HEK293 (cell line): ENCODE measurements around the gene IGDCC3.
A peak's percentile ranks its signal among the peaks of the same experiment; 100 is the strongest.

Source experiments
- CTCF ChIA-PET: fragments of 350-600 bp; formaldehyde crosslinking; extraction: SDS; loops from one replicate; lab custom pipeline; 2021; ENCODE audit warnings: antibody characterized with exemption; lab: Yijun Ruan, JAX
- POLR2A ChIA-PET: fragments of 300-600 bp; formaldehyde crosslinking; extraction: SDS; loops from one replicate; lab custom pipeline; 2020; ENCODE audit warnings: antibody characterized with exemption, inconsistent platforms; lab: Yijun Ruan, JAX
- H3K27ac ChIP-seq: fragments of 200-500 bp; sonication (Bioruptor generic); 2 replicates; pipeline ENCODE4 v1.5.1; 2014; ENCODE audit warnings: low read depth, low read length, control low read depth, inconsistent platforms; ENCODE audit errors: extremely low read depth
- H3K36me3 ChIP-seq, 2 experiments: fragments of 200-500 bp in 1 of 2; sonication (Bioruptor generic) in 1 of 2; 1 replicate in 1 of 2; 2 replicates in 1 of 2; pipeline ENCODE4 v1.5.1; 2014 to 2017; ENCODE audit warnings: inconsistent platforms in 2 of 2, low read length in 2 of 2; ENCODE audit not compliant: control insufficient read depth in 2 of 2, insufficient read depth in 1 of 2
- H3K4me1 ChIP-seq: fragments of 200-500 bp; sonication (Bioruptor generic); 2 replicates; pipeline ENCODE4 v1.5.1; 2014; ENCODE audit warnings: mild to moderate bottlenecking, low read length, inconsistent platforms; ENCODE audit not compliant: control insufficient read depth, insufficient read depth
- H3K4me3 ChIP-seq: 2 replicates; pipeline ENCODE4 v1.5.1; 2011; ENCODE audit warnings: low read depth, mild to moderate bottlenecking, control low read depth, low read length, moderate library complexity
- H3K9me3 ChIP-seq: fragments of 200-500 bp; sonication (Bioruptor generic); 2 replicates; pipeline ENCODE4 v1.5.1; 2014; ENCODE audit warnings: low read depth, low read length, inconsistent platforms; ENCODE audit not compliant: control insufficient read depth, insufficient read depth
- KLF1 ChIP-seq: fragments of 450-650 bp; formaldehyde crosslinking; IDR thresholded peaks from 2 replicates; pipeline ENCODE4 v1.5.1; 2016; ENCODE audit warnings: missing biosample characterization, missing genetic modification characterization
- PATZ1 ChIP-seq: fragments of 450-650 bp; formaldehyde crosslinking; IDR thresholded peaks from 2 replicates; pipeline ENCODE4 v1.5.1; 2016; ENCODE audit warnings: missing biosample characterization, missing genetic modification characterization
- ZFHX2 ChIP-seq: fragments of 450-650 bp; formaldehyde crosslinking; conservative IDR thresholded peaks from 2 replicates; pipeline ENCODE4 v1.5.1; 2016; ENCODE audit warnings: missing biosample characterization, missing genetic modification characterization
- ZFP41 ChIP-seq: fragments of 450-650 bp; formaldehyde crosslinking; IDR thresholded peaks from 2 replicates; pipeline ENCODE4 v1.5.1; 2016; ENCODE audit warnings: missing biosample characterization, missing genetic modification characterization, borderline replicate concordance
- ZNF112 ChIP-seq: fragments of 450-650 bp; formaldehyde crosslinking; IDR thresholded peaks from 2 replicates; pipeline ENCODE4 v1.5.0; 2017; ENCODE audit warnings: missing biosample characterization, missing genetic modification characterization
- ZNF155 ChIP-seq: fragments of 450-650 bp; formaldehyde crosslinking; IDR thresholded peaks from 2 replicates; pipeline ENCODE4 v1.5.1; 2016; ENCODE audit warnings: missing biosample characterization, missing genetic modification characterization
- ZNF16 ChIP-seq: fragments of 450-650 bp; formaldehyde crosslinking; IDR thresholded peaks from 2 replicates; pipeline ENCODE4 v1.5.1; 2016; ENCODE audit warnings: low read depth, missing biosample characterization, missing genetic modification characterization
- ZNF175 ChIP-seq: fragments of 450-650 bp; formaldehyde crosslinking; IDR thresholded peaks from 2 replicates; pipeline ENCODE4 v1.5.1; 2016; ENCODE audit warnings: missing biosample characterization, missing genetic modification characterization
- ZNF2 ChIP-seq: fragments of 450-650 bp; formaldehyde crosslinking; IDR thresholded peaks from 2 replicates; pipeline ENCODE4 v1.5.1; 2016; ENCODE audit warnings: missing biosample characterization, missing genetic modification characterization
- ZNF23 ChIP-seq: fragments of 450-650 bp; formaldehyde crosslinking; IDR thresholded peaks from 2 replicates; pipeline ENCODE4 v1.5.1; 2016; ENCODE audit warnings: missing biosample characterization, missing genetic modification characterization, borderline replicate concordance
- ZNF341 ChIP-seq: fragments of 450-650 bp; formaldehyde crosslinking; IDR thresholded peaks from 2 replicates; pipeline ENCODE4; 2016; ENCODE audit warnings: low read depth, missing biosample characterization, missing genetic modification characterization
- ZNF394 ChIP-seq: fragments of 450-650 bp; formaldehyde crosslinking; IDR thresholded peaks from 2 replicates; pipeline ENCODE4 v1.5.1; 2016; ENCODE audit warnings: missing biosample characterization, missing genetic modification characterization, mild to moderate bottlenecking, moderate library complexity, borderline replicate concordance
- ZNF423 ChIP-seq: fragments of 450-650 bp; formaldehyde crosslinking; IDR thresholded peaks from 2 replicates; pipeline ENCODE4 v1.5.1; 2016; ENCODE audit warnings: missing biosample characterization, missing genetic modification characterization
- ZNF514 ChIP-seq: fragments of 450-650 bp; formaldehyde crosslinking; IDR thresholded peaks from 2 replicates; pipeline ENCODE4 v1.5.1; 2016; ENCODE audit warnings: missing biosample characterization, missing genetic modification characterization
- ZNF561 ChIP-seq: fragments of 450-650 bp; IDR thresholded peaks from 2 replicates; pipeline ENCODE4 v1.5.1; 2018; ENCODE audit warnings: missing biosample characterization, missing genetic modification characterization, borderline replicate concordance
- ZNF624 ChIP-seq: fragments of 450-650 bp; formaldehyde crosslinking; IDR thresholded peaks from 2 replicates; pipeline ENCODE4 v1.5.1; 2017; ENCODE audit warnings: missing biosample characterization, missing genetic modification characterization
- ZNF626 ChIP-seq: fragments of 450-650 bp; sonication (Bioruptor Pico); formaldehyde crosslinking; IDR thresholded peaks from 2 replicates; pipeline ENCODE4 v1.5.1; 2018; ENCODE audit warnings: missing biosample characterization, missing genetic modification characterization, inconsistent platforms
- ZNF629 ChIP-seq: fragments of 450-650 bp; formaldehyde crosslinking; IDR thresholded peaks from 2 replicates; pipeline ENCODE4 v1.5.1; 2017; ENCODE audit warnings: missing biosample characterization, missing genetic modification characterization
- ZNF654 ChIP-seq: fragments of 450-650 bp; formaldehyde crosslinking; IDR thresholded peaks from 2 replicates; pipeline ENCODE4 v1.5.1; 2016; ENCODE audit warnings: low read depth, missing biosample characterization, missing genetic modification characterization
- ZNF664 ChIP-seq: fragments of 450-650 bp; formaldehyde crosslinking; IDR thresholded peaks from 2 replicates; pipeline ENCODE4 v1.5.1; 2016; ENCODE audit warnings: missing biosample characterization, missing genetic modification characterization
- ZNF768 ChIP-seq: fragments of 450-650 bp; formaldehyde crosslinking; IDR thresholded peaks from 2 replicates; pipeline ENCODE4 v1.5.1; 2018; ENCODE audit warnings: missing biosample characterization, mild to moderate bottlenecking, missing genetic modification characterization
- ZNF777 ChIP-seq: fragments of 450-650 bp; formaldehyde crosslinking; IDR thresholded peaks from 2 replicates; pipeline ENCODE4 v1.5.1; 2017; ENCODE audit warnings: missing biosample characterization, missing genetic modification characterization, borderline replicate concordance
- ZNF830 ChIP-seq: fragments of 450-650 bp; IDR thresholded peaks from 2 replicates; pipeline ENCODE4 v1.5.0; 2018; ENCODE audit warnings: missing biosample characterization, missing genetic modification characterization, low read depth, mild to moderate bottlenecking, moderate library complexity
- ZNF843 ChIP-seq: fragments of 450-650 bp; formaldehyde crosslinking; IDR thresholded peaks from 2 replicates; pipeline ENCODE4 v1.5.1; 2016; ENCODE audit warnings: missing biosample characterization, missing genetic modification characterization
- ZXDB ChIP-seq: fragments of 450-650 bp; formaldehyde crosslinking; IDR thresholded peaks from 2 replicates; pipeline ENCODE4 v1.5.1; 2016; ENCODE audit warnings: missing biosample characterization, missing genetic modification characterization
- TF ChIP-seq, protein P1 (sequence below): fragments of 450-650 bp; formaldehyde crosslinking; IDR thresholded peaks from 2 replicates; pipeline ENCODE4 v1.5.1; 2016; ENCODE audit warnings: missing biosample characterization, missing genetic modification characterization
- TF ChIP-seq, protein P2 (sequence below): fragments of 450-650 bp; formaldehyde crosslinking; IDR thresholded peaks from 2 replicates; pipeline ENCODE4 v1.5.1; 2016; ENCODE audit warnings: missing biosample characterization, missing genetic modification characterization, borderline replicate concordance
- TF ChIP-seq, protein P3 (sequence below): fragments of 450-650 bp; formaldehyde crosslinking; IDR thresholded peaks from 2 replicates; pipeline ENCODE4 v1.5.1; 2016; ENCODE audit warnings: missing biosample characterization, missing genetic modification characterization
- TF ChIP-seq, protein P4 (sequence below): fragments of 450-650 bp; formaldehyde crosslinking; IDR thresholded peaks from 2 replicates; pipeline ENCODE4 v1.5.1; 2017; ENCODE audit warnings: missing biosample characterization, missing genetic modification characterization

IGDCC3 gene

DNA sequence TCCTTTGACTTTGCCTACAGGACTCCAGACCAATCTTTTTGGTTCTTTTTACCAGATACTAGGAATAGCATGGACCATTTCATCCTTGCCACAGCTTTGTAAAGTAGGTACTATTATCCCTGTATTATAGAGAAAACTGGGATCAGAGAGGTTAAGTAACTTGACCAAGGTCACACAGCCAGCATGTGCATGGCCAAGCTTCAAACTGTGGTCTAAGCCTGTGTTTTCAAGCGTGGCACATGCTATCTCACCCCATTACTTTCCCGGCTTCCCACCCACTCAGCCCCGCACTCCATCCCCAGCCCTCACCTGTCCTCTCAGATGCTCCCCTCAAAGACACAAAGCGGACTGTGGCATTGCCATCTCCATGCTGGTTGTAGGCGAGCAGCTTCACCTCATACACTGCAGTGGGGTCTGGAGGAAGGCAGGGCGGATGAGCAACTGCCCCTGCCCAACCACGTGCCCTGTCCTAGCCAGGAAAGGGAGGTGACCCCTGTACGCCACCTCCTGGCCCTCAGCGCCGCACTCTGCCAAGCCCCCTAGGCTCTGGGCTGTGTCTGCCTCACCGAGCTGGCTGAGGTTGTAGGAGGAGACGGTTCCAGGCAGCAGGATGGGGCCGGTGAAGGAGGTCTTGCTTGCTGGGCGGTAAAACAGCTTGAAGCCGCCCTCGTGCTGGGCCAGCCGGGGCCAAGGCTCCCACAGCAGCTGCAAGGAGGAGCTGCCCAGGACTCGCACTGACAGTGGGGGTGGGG is 47.6 kb downstream of the IGDCC3 start:
- Histone ChIP-seq H3K4me1 (no peaks in the 10 kb centered on the region), H3K36me3 (no peaks in the 10 kb centered on the region), H3K9me3 (no peaks in the 10 kb centered on the region), H3K4me3 (no peak overlapping the region), H3K27ac (no peak overlapping the region)
- ChIA-PET CTCF (interaction anchor here (1.0 to 4.6 kb wide), 3 partner anchors 11 to 56 kb away, joined by 5 to 27 read pairs (median 5); no protein-coding TSS in a partner anchor), POLR2A (interaction anchor here (0.5 kb wide), 1 partner anchor 303 kb away, joined by 3 read pairs; no protein-coding TSS in a partner anchor)
- TF ChIP-seq ZNF341 (tag by site-specific recombination): no peak
- no peak for TF ChIP-seq PATZ1 (tag by site-specific recombination)
- TF ChIP-seq ZNF768: peak; percentile 97; the same call in 1 of the 2 replicates
- no peak for TF ChIP-seq ZNF16 (tag by site-specific recombination)
- TF ChIP-seq ZFHX2 (tag by site-specific recombination): peak; percentile 72
- TF ChIP-seq ZNF2 (tag by site-specific recombination): no peak
- TF ChIP-seq, protein P1, sequence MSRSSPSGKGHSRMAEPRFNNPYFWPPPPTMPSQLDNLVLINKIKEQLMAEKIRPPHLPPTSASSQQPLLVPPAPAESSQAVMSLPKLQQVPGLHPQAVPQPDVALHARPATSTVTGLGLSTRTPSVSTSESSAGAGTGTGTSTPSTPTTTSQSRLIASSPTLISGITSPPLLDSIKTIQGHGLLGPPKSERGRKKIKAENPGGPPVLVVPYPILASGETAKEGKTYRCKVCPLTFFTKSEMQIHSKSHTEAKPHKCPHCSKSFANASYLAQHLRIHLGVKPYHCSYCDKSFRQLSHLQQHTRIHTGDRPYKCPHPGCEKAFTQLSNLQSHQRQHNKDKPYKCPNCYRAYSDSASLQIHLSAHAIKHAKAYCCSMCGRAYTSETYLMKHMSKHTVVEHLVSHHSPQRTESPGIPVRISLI (tag by site-specific recombination): no peak
- TF ChIP-seq KLF1: no peak
- TF ChIP-seq, protein P2, sequence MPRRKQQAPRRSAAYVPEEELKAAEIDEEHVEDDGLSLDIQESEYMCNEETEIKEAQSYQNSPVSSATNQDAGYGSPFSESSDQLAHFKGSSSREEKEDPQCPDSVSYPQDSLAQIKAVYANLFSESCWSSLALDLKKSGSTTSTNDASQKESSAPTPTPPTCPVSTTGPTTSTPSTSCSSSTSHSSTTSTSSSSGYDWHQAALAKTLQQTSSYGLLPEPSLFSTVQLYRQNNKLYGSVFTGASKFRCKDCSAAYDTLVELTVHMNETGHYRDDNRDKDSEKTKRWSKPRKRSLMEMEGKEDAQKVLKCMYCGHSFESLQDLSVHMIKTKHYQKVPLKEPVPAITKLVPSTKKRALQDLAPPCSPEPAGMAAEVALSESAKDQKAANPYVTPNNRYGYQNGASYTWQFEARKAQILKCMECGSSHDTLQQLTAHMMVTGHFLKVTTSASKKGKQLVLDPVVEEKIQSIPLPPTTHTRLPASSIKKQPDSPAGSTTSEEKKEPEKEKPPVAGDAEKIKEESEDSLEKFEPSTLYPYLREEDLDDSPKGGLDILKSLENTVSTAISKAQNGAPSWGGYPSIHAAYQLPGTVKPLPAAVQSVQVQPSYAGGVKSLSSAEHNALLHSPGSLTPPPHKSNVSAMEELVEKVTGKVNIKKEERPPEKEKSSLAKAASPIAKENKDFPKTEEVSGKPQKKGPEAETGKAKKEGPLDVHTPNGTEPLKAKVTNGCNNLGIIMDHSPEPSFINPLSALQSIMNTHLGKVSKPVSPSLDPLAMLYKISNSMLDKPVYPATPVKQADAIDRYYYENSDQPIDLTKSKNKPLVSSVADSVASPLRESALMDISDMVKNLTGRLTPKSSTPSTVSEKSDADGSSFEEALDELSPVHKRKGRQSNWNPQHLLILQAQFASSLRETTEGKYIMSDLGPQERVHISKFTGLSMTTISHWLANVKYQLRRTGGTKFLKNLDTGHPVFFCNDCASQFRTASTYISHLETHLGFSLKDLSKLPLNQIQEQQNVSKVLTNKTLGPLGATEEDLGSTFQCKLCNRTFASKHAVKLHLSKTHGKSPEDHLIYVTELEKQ (tag by site-specific recombination): no peak
- TF ChIP-seq ZNF394 (tag by site-specific recombination): 0 out of 2 replicates have a peak, but pooled peaks have one; percentile 16
- no peak for TF ChIP-seq ZNF843 (tag by site-specific recombination)
- TF ChIP-seq ZNF175 (tag by site-specific recombination): no peak
- TF ChIP-seq ZNF629 (tag by site-specific recombination): no peak
- TF ChIP-seq ZNF624 (tag by site-specific recombination): no peak
- no peak for TF ChIP-seq ZNF23 (tag by site-specific recombination)
- no peak for TF ChIP-seq ZNF514
- no peak for TF ChIP-seq ZNF626 (tag by site-specific recombination)
- TF ChIP-seq ZNF830: no peak
- no peak for TF ChIP-seq ZNF561 (tag by site-specific recombination)
- no peak for TF ChIP-seq ZXDB (tag by site-specific recombination)
- TF ChIP-seq, protein P3, sequence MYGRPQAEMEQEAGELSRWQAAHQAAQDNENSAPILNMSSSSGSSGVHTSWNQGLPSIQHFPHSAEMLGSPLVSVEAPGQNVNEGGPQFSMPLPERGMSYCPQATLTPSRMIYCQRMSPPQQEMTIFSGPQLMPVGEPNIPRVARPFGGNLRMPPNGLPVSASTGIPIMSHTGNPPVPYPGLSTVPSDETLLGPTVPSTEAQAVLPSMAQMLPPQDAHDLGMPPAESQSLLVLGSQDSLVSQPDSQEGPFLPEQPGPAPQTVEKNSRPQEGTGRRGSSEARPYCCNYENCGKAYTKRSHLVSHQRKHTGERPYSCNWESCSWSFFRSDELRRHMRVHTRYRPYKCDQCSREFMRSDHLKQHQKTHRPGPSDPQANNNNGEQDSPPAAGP (tag by site-specific recombination): no peak
- no peak for TF ChIP-seq ZNF155
- TF ChIP-seq ZNF654 (tag by site-specific recombination): no peak
- no peak for TF ChIP-seq ZNF777 (tag by site-specific recombination)
- no peak for TF ChIP-seq ZNF664
- TF ChIP-seq ZNF112 (tag by site-specific recombination): no peak
- TF ChIP-seq, protein P4, sequence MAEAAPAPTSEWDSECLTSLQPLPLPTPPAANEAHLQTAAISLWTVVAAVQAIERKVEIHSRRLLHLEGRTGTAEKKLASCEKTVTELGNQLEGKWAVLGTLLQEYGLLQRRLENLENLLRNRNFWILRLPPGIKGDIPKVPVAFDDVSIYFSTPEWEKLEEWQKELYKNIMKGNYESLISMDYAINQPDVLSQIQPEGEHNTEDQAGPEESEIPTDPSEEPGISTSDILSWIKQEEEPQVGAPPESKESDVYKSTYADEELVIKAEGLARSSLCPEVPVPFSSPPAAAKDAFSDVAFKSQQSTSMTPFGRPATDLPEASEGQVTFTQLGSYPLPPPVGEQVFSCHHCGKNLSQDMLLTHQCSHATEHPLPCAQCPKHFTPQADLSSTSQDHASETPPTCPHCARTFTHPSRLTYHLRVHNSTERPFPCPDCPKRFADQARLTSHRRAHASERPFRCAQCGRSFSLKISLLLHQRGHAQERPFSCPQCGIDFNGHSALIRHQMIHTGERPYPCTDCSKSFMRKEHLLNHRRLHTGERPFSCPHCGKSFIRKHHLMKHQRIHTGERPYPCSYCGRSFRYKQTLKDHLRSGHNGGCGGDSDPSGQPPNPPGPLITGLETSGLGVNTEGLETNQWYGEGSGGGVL (tag by site-specific recombination): no peak
- TF ChIP-seq ZFP41 (tag by site-specific recombination): no peak
- no peak for TF ChIP-seq ZNF423 (tag by site-specific recombination)
